GM12874 (cell line): Measurements from ENCODE around the gene ZNF672.

Source experiments
- TF ChIP-seq, protein P1 (sequence below): IDR thresholded peaks from 2 replicates; pipeline ENCODE4 v1.5.1; 2011; ENCODE audit warnings: low read depth, mild to moderate bottlenecking, control low read depth, low read length, moderate library complexity; ENCODE audit not compliant: insufficient read depth

The ZNF672 gene

DNA sequence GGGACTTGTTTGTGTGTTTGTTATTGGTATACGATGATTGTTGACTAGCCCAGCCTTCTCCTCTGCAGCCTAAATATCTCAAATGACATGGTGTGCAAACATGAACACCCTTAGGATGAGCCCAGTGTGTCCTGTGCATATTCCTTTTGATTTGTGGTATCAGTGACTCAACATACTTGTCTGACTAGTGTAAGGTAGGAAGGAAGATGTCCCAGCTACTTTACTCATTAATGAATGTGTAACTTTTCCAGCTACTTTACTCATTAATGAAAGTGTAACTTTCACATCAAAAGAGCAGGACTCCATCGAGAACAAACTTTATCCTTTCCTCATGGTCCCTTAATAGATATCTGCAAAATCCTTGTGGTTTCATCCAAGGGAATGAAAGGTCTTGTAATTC is 23.6 kb downstream of the ZNF672 start:
- TF ChIP-seq, protein P1, sequence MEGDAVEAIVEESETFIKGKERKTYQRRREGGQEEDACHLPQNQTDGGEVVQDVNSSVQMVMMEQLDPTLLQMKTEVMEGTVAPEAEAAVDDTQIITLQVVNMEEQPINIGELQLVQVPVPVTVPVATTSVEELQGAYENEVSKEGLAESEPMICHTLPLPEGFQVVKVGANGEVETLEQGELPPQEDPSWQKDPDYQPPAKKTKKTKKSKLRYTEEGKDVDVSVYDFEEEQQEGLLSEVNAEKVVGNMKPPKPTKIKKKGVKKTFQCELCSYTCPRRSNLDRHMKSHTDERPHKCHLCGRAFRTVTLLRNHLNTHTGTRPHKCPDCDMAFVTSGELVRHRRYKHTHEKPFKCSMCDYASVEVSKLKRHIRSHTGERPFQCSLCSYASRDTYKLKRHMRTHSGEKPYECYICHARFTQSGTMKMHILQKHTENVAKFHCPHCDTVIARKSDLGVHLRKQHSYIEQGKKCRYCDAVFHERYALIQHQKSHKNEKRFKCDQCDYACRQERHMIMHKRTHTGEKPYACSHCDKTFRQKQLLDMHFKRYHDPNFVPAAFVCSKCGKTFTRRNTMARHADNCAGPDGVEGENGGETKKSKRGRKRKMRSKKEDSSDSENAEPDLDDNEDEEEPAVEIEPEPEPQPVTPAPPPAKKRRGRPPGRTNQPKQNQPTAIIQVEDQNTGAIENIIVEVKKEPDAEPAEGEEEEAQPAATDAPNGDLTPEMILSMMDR: no peak

DNA sequence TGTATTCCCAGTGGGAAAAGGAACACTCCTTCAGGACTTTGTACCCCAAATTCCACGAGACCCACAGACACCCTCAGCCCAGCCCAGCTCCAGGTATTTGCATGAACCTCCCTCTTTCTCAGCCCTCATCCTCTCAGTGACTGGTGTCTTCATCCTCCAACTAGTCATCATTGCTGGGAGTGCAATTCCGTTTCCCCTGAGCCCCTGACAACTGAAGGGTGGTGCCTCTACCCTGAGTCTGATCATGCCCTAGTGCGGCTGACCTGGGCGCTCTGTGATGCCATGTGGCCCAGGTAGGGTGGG is 24.6 kb downstream of the ZNF672 start:
- TF ChIP-seq, protein P1: no peak

DNA sequence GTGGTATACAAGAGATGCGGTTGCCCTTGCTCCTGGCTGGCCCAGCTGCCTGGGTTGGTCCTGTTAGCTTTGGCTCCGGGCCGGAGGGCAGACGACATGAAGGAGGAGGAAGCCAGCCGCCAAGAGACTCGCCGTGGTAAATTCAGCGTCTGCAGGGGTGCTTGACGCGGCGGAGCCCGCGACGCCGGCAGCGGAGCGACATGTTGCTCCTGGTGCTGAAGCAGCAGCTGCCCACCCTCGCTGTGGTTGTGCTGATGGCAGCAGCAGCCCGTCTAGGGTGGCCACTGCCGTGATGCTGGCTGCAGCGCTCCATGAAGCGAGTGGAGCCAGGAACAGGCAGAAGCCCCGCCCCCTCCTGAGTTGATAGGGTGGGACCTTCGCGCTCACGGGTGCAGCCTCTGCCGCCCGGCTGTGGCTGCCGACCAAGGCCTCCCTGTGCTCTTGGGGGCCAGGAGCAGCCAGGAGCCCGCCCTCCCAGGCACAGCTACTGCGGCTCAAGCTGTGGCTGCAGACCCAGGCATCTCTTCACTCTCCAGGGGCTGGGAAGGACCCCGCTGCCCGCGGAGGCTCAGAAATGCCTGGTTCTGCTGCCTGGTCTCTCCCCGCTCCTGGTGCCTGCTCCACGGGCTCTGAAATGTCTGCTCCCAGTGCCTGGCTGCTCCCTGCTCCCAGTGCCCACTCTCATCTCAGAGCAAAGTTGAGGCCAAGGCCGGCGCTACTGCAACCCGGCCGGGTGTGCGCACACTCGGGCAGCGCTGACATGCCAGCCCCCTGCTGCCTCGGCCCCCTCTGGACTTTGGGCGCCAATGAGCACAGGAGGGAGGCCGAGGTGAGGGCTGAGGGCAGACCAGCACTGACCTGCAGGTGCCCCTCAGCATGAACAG is 25.2 kb downstream of the ZNF672 start:
- TF ChIP-seq, protein P1: no peak

DNA sequence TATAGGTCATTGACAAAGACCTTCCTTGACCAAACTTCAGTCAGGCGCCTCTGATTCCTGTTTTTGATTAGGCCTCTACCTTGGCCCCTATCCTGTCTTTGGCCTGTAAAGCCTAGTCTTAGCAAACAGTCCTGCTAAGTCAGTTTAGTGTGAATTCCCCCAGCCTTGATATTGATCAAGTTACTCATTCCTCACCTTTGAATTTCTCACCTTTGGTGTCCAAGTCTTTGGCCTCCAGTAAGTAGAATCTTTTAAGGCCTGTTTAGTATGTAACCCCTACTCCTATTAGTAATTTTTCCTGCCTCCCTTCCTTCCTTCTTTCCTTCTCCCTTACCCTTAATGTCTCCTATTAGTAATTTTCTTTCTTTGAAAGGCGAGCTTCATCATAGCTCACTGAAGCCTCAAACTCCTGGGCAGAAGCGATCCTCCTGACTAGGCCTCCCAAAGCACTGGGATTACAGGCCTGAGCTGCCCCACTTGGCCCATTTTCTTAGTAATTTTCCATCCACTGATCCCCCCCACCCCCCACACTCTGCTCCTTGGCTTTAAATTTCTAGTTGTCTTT is 33.9 kb downstream of the ZNF672 start:
- TF ChIP-seq, protein P1: no peak

DNA sequence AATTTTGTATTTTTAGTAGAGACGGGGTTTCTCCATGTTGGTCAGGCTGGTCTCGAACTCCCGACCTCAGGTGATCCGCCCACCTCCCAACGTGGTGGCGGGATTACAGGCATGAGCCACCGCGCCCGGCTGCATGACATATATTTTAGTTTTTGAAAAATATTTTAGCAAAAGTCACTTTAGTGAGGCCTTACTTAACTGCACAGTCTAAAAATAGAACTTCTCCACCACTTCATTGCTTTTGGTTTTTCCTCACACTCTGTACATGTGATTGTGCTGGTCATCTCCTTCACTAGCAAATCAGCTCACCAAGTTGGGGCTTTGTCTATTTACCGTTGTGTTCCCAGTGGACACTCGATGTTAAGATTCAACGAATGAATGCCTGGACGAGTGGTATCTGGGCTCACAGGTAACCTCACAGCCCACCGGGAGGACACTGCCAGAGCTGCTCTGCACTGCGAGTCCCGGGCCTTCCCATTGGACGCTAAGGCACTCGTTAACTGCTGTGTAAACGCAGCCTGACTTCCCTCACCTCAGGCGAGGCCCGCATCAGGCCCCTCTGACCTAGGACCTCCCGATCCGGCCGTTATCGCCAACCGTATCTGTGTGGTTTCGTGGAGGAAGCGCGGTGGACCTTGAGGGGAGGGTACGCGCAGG is 34.9 kb downstream of the ZNF672 start:
- TF ChIP-seq, protein P1: no peak

DNA sequence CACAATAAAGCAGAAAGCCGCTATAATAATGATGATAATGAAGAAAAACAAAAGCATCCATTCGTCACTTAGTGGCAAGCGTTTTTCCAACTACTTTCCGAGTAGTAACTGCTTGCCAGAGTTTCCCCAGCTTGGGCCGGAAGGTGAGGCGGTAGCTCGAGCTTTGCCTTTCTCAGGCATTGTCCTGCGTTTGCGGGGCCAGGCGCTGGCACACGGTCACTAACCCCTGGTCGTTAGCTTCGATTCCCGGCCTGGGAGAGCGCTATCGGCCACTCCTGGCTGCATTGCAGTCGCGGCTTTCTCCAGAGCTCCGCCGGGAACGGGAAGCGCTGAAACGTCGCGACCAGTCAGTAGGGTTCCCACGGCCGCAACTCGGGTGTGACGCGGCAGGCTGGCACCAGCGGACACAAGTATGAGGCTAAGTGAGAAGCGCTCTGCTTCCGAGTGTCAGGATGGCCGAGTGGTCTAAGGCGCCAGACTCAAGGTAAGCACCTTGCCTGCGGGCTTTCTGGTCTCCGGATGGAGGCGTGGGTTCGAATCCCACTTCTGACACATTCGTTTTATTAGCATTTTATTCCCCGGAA is 35.5 kb downstream of the ZNF672 start:
- TF ChIP-seq, protein P1: no peak

DNA sequence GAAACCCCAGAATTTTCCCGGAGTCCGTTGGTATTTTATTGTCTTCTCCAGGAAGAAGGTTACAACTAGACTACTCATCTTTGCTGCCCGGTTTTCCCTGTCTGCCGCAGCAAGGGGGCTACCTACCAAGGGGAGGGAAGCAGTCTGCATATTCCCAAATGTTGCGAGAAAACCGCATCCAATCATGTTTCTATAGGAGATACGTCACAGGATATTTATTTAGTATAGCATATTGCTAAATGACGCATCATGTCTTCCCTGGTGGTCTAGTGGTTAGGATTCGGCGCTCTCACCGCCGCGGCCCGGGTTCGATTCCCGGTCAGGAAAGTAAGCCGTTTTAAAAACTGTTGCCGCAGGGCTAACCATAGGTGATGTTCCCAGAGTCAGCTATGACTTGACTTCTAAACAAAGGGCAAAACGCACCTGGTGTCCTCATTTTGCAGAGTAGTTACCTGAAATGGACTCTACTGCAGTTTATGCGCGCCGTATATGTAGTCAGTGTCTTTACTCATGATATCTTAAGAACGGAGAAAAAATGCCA is 36.0 kb downstream of the ZNF672 start:
- TF ChIP-seq, protein P1: no peak
